GM18526 (cell line): ENCODE results near the gene RAD18.

Experiments
- POLR2A ChIP-seq: IDR thresholded peaks from 3 replicates; pipeline ENCODE4 v1.6.1; 2011; ENCODE audit not compliant: insufficient read length; ENCODE audit errors: extremely low read depth

The RAD18 gene

DNA sequence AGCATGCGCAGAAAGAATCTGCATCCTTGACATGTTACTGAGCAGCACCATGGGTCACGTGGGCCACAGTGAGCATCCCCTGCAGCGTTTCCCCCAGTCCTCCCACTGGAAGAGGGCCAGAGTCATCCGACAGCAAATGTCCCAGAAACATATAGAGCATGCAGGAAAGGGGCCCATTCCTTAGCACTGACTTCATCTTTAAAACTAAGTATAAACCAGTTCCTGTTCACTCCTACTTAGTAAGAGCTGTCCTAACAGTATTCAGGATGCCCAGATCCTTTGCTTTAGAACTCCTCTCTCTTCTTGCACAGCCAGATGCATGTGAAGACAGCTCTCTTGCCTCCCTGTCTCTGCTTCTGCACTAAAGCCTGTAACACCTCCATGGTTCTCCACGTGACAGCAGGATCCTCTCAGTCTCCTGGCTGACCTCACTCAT lies 114.6 kb downstream of the RAD18 start:
- no peak for TF ChIP-seq POLR2A

DNA sequence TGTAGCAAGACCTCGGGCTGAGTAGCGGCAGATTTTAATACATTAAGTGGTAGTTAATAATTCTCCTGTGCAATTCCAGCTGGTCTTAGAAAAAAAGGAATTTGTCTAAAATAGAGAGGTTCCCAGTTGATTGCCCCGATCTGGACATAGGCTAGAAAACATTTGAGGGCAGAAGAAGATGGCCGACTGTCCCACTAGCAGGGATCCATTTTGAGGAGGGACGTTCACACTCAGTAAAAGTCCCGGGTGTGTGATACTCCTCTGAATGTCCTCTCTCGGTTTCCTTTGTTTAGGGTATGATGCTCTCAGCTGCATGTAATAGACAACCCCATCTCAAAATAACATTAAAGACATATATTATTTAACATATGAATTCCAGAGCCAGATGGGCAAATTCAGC lies 116.0 kb downstream of the RAD18 start:
- no peak for TF ChIP-seq POLR2A

GRCh38 chr3:8846176-8846575 lies 117.1 kb downstream of the RAD18 start:
- TF ChIP-seq POLR2A = no peak

- TF ChIP-seq POLR2A = no peak
Measured at GRCh38 chr3:8845641-8846040, 117.6 kb downstream of the RAD18 start.

DNA sequence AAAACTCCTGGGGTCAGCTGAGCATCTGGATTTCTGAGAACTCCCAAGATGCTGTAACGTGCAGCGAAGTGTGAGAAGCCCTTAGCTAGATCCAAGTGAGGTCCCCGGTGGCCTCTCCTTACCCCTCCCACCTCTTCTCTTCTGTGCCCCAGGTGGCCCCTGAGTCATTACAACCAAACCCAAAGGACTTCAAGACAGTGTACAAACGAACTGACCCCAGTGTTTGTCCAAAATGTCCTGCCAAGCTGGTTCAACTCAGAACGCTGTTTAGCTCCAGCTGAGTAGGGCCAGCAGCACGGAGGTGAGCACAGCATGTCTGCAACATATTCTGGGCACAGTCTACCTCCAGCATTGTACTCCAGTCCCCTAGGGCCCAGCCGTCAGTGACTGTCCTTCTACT lies 119.9 kb downstream of the RAD18 start:
- TF ChIP-seq POLR2A = no peak

- TF ChIP-seq POLR2A = no peak
Measured at GRCh38 chr3:8842293-8842692, 121.0 kb downstream of the RAD18 start.

- no peak for TF ChIP-seq POLR2A
Measured at GRCh38 chr3:8841472-8841871, 121.8 kb downstream of the RAD18 start.

DNA sequence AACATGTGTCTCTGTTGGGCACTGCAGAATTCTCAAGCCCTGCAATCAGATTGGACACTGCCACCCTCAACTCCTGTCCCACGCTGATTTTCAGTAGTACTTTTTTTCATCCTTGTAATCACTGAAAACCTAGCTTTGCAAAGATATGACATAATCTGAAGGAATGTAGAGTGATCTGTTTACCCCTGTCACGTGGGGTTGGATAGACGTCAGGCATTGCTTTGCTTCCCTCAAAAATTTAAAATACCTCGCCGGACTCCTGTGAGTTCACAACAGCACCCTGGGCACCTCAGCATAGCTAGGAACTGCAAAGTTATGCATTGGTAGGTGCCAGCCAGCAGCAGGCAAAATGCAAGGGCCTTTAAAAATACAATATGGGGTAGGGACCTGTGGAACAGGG lies 122.7 kb downstream of the RAD18 start:
- TF ChIP-seq POLR2A = no peak

DNA sequence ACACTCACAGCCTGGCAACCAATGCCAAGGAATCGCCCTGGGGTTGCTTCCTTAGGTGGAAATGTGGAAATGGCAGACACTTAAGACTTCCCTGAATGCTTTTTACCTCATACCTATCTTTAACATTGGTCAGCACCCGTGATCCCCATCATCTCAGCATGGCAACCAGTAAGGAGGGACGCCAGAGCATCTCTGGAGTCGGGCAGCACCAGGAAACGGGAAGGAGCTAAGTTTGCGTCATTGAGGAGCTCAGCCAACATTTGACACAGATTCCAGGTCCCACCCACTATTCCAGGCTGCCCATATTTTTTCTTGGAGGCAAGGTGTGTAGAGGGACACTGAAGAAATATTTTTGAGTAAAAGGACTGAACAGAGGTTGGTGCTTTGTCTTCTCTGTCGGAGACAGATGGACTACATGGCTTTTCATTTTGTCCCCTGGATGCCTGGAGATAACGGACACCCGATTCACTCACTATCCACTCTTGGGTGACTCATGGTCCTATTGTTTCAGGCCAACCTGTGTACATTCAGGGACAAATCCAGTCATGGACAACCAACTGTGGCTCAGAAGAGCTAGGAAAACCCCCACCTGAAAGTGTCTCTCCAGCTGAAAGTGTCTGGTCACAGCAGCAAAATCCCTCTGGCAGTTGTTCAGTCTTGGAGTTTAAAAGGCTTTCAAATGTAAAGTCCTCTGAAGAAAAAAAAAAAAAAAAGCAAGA lies 123.5 kb downstream of the RAD18 start:
- TF ChIP-seq POLR2A = no peak

GRCh38 chr3:8838765-8839423 lies 124.4 kb downstream of the RAD18 start:
- no peak for TF ChIP-seq POLR2A

DNA sequence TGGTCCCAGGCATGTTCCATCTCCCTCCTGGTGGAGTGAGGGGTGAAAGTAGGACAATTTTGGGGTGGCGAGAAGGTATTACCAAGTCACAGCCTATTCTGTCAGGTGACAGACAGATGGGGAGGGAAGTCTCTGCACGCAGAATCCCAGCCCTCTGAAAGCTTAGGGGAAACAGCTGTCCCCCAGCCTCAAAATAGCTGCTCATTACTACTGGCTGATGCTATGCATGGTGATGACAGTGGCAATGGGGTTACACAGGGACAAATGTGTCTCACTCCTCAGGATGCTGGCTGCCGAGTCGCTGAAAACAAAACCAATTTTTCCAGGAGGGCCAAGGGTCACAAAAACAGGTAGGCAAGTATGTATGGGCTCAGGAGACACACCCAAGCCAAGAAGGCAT lies 125.0 kb downstream of the RAD18 start:
- TF ChIP-seq POLR2A = no peak

GRCh38 chr3:8837162-8837561 lies 126.1 kb downstream of the RAD18 start:
- TF ChIP-seq POLR2A = no peak

GRCh38 chr3:8836096-8836495 lies 127.2 kb downstream of the RAD18 start:
- no peak for TF ChIP-seq POLR2A

GRCh38 chr3:8835385-8835784 lies 127.9 kb downstream of the RAD18 start:
- no peak for TF ChIP-seq POLR2A

DNA sequence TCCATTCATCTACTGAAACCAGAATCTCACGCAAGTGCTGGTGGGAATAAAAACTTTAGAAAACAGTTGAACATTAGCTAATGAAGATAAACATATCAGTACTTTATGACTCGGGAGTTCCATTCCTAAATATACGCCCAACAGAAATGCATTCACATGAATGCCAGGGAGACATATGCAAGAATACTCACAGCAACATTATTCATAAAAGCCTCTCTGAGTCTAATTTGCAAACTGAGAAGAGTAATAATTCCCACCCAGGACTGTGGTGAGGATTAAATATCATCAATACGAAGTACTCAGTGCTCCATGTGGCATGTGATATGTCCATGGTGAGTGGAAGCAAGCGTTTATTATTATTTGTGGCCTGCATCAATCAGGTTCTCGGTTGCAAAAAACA lies 128.3 kb downstream of the RAD18 start:
- TF ChIP-seq POLR2A = no peak

DNA sequence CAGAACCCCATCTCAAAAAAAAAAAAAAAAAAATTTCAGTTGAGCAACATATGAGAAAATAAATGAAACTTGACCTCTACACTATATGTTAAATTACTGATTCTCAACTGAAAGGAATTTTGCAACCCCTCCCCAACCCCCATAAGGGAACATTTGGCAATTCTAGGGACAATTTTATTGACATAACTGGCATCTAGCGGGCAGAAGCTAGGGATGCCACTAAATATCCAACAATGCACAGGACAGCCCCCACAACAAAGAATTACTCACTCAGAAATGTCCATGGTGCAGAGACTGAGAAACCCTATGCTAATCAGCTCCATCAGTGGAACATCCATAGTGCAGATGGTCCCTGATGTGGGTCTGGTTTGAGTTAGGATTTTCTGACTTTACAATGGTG lies 135.6 kb downstream of the RAD18 start:
- TF ChIP-seq POLR2A = no peak
